H7 (cell line): Measurements from ENCODE around the gene PWWP2B. TPM values are rescaled to one million over a fixed set of nuclear protein-coding genes. Genes with fewer than 3 reads are reported as not detected.
"Not testable (repeated sequence)": the region's sequence is repeated elsewhere in the genome, so short reads cannot be mapped to it uniquely, and the experiment has no call there.

ENCODE experiments used
- DNase-seq: peaks from one replicate; pipeline ENCODE4 v3.0.0; 2012
- H3K27me3 ChIP-seq: 2 replicates; pipeline ENCODE4 v1.6.0; 2011; ENCODE audit warnings: mild to moderate bottlenecking, low read length; ENCODE audit not compliant: control insufficient read depth, insufficient read depth
- H3K36me3 ChIP-seq: replicated peaks from 2 replicates; pipeline ENCODE4 v1.5.1; 2011; ENCODE audit warnings: low read length; ENCODE audit not compliant: control insufficient read depth, insufficient read depth
- H3K4me3 ChIP-seq: 2 replicates; pipeline ENCODE4 v1.5.1; 2011; ENCODE audit warnings: low read depth, mild to moderate bottlenecking, control low read depth, low read length, moderate library complexity; ENCODE audit not compliant: insufficient read depth
- total RNA-seq: library from RNA; depleted of rRNA; stranded (reverse); fragments of >200 nt; shearing (Covaris generic); gene quantifications from 2 replicates; pipeline ENCODE4 v1.2.3, GENCODE V29; 2014

PWWP2B gene
- total RNA-seq, 1 experiment from 2014 or later, result 15.3 TPM

DNA sequence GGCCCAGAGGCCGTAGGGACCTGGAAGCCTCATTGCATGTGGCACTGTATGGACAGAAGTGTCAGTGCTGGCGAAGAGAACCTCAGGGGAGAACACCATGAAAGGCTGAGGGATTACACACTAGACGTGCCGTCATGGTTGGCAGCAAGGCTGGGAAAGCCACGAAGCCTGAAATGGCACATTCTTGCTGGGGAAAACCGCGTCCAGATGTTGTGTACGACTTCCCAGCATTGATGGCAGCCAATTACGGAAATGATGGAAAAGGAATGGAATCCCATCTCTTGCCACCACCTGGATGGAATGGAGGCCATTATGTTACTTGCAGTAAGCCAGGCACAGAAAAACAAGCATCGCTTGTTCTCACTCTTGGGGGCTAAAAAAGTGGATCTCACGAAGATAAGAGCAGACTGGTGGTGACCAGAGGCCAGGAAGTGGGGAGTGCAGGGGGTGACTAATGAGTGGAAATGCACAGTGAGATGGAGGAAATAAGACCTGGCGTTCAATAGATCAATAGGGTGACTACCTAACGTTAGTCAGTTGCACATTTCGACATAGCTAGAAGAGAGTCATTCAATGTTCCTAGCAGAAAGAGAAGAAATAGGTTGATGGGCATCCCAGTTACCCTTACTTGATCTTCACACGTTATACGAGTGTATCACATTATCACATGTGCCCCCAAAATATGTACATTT is 14.6 kb upstream of the PWWP2B start:
- Histone ChIP-seq H3K36me3 (no peaks in the 10 kb centered on the region), H3K27me3 (no peaks in the 10 kb centered on the region), H3K4me3 (no peak overlapping the region)
- DNase-seq, result no peak

DNA sequence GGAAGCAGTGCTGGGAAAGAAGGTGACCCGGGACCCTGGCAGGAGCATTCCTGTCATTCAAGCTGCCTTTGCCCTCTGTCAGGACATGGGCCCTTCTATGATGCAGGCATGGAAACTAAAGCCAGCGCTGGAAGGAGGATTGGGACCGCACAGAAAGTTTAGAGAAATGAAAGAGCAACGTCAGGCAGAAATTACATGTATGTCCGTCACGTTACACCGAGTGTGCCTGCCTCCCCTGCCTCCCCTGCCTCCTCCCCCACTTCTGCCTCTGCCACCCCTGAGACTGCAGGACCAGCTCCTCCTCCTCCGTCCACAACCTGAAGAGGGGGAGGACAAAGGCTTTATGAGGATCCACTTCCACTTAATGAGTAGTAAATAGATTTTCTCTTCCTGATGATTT is 13.9 kb upstream of the PWWP2B start:
- Histone ChIP-seq H3K36me3 (no peaks in the 10 kb centered on the region), H3K27me3 (no peaks in the 10 kb centered on the region), H3K4me3 (no peak overlapping the region)
- DNase-seq, result peak; percentile 30

DNA sequence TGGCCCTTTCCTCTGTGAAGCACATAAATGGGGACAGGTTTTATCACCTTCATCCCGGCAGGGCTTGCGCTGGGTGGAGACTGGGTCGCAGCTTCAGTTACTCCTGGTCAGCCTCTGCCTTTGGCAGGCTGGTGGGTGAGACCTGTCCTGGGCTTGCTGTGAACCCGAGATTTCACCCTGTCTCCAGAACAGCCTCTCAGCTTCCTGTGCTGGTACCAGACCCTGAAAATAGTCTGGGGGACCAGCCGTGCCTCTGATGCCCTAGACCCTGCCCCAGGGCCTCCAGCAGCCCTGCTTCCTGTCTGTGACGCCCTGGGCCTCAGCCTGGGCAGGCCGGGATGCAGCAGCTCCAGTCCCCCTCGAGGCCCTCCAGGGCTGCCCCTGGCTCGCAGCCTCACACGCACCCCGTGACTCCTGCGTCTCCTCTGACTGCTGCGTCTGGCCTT is 13.2 kb upstream of the PWWP2B start:
- DNase-seq, result peak; percentile 55
- no peaks in the 10 kb centered on the region for H3K36me3 ChIP-seq
- no peaks in the 10 kb centered on the region for H3K27me3 ChIP-seq
- no peak overlapping the region for H3K4me3 ChIP-seq

GRCh38 chr10:132384618-132385388 is 12.2 kb upstream of the PWWP2B start:
- H3K4me3 ChIP-seq, result no peak overlapping the region
- H3K36me3 ChIP-seq, result no peaks in the 10 kb centered on the region
- H3K27me3 ChIP-seq, result no peaks in the 10 kb centered on the region
- DNase-seq, result peak; percentile 39

- H3K4me3 ChIP-seq, result no peak overlapping the region
- DNase-seq, result no peak
- no peaks in the 10 kb centered on the region for H3K27me3 ChIP-seq
Observed at GRCh38 chr10:132385389-132385667, 11.7 kb upstream of the PWWP2B start.

GRCh38 chr10:132385721-132386418 is 11.1 kb upstream of the PWWP2B start:
- Histone ChIP-seq H3K4me3 (no peak overlapping the region), H3K27me3 (no peaks in the 10 kb centered on the region), H3K36me3 (no peaks in the 10 kb centered on the region)
- DNase-seq, result peak; percentile 46

More at GRCh38 chr10:132385389-132385667, 11.7 kb upstream of the PWWP2B start:
- no peaks in the 10 kb centered on the region for H3K36me3 ChIP-seq

DNA sequence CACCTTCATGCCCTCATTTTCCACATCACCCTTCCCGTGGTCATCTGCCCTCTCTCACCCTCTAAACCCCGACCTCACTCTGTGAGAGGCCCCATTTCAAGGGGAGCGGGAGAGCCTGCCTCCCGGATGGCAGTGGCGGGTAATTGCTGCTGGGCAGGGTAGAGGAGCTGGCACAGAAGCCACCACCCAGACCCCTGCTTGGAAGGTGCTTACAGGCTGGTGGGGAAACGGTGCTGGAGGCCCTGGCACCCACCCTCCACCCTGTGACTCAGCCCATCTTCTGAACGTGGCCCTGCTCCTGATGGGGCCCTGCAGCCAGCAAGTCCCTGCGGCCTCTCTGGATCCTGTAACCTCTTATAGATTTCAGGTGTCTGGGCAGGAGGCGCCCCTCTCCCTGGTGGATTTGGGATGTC is 10.6 kb upstream of the PWWP2B start:
- peak; percentile 46 for DNase-seq
- no peaks in the 10 kb centered on the region for H3K27me3 ChIP-seq
- H3K4me3 ChIP-seq, result no peak overlapping the region
- H3K36me3 ChIP-seq, result no peaks in the 10 kb centered on the region

DNA sequence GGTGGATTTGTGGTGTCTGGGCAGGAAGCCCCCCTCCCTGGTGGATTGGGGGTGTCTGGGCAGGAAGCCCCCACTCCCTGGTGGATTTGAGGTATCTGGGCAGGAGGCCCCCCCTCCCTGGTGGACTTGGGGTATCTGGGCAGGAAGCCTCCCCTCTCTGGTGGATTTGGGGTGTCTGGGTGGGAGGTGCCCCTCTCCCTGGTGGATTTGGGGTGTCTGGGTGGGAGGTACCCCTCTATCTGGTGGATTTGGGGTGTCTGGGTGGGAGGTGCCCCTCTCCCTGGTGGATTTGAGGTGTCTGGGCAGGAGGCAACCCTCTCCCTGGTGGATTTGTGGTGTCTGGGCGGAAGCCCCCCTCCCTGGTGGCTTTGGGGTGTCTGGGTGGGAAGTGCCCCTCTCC is 10.1 kb upstream of the PWWP2B start:
- DNase-seq, H3K36me3 ChIP-seq, H3K4me3 ChIP-seq, H3K27me3 ChIP-seq: not testable (repeated sequence)

GRCh38 chr10:132387764-132388210 is 9.2 kb upstream of the PWWP2B start:
- H3K4me3 ChIP-seq, result peak overlapping the region; percentile 14; the same call in 1 of the 2 replicates
- H3K36me3 ChIP-seq, result no peaks in the 10 kb centered on the region
- no peaks in the 10 kb centered on the region for H3K27me3 ChIP-seq
- DNase-seq, result peak; percentile 99

GRCh38 chr10:132388891-132389432 is 8.0 kb upstream of the PWWP2B start:
- Histone ChIP-seq H3K27me3 (no peaks in the 10 kb centered on the region), H3K36me3 (no peaks in the 10 kb centered on the region), H3K4me3 (no peak overlapping the region)
- DNase-seq, result peak; percentile 95

- peak; percentile 86 for DNase-seq
- no peaks in the 10 kb centered on the region for H3K27me3 ChIP-seq
- no peaks in the 10 kb centered on the region for H3K36me3 ChIP-seq
- no peak overlapping the region for H3K4me3 ChIP-seq
Observed at GRCh38 chr10:132389433-132390169, 7.4 kb upstream of the PWWP2B start.

- Histone ChIP-seq H3K36me3 (no peaks in the 10 kb centered on the region), H3K27me3 (no peaks in the 10 kb centered on the region), H3K4me3 (no peak overlapping the region)
- DNase-seq, result no peak
Observed at GRCh38 chr10:132390170-132390920, 6.7 kb upstream of the PWWP2B start.

DNA sequence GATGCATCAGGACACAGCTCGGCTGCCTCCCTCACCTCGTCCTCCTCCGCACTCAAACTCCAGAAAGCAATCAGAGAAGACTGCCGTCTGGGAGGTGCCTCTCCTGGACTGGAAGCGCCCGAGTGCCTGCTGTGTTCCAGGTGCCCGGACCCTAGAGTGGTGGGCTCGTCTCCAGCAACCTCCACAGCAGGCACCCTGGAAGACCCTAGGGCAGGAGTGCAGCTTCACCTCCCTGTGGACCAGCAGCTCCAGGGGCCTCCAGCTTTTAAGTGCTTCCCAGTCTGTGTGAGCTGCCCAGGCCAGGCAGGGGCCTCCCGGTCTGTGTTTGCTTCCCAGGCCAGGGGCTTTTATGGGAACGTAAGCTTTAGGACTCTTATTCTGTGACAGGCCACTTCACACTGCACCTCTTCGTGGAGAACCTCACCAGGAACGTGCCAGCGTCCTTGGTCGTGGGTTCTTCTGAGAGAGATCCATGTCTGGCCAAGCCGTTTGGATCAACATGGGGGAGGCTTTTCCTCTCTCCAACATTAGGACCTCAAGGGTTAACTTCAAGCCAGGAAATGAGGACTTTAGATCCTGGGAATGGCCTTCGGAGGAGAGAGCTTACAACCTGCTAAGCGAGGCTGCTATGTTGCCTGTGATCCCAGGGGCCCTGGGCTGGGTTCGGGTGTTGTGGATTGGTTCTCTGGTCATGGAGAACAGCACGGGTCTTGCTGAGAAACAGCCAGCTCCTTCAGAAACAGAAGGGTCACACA is 5.9 kb upstream of the PWWP2B start:
- DNase-seq, result peak; percentile 55
- Histone ChIP-seq H3K36me3 (no peaks in the 10 kb centered on the region), H3K4me3 (no peak overlapping the region), H3K27me3 (no peaks in the 10 kb centered on the region; the same call in 1 of the 2 replicates)
